ENCODE results near the gene MS4A4E.

GRCh38 chr11:60288531-60288930 is 45.6 kb upstream of the MS4A4E start:
- no peak for TF ChIP-seq CTCF (IDR thresholded peaks at IDR 0.05)
- TF ChIP-seq POLR2A (IDR thresholded peaks at IDR 0.05), result no peak
